Retina (tissue), 1 donor: ENCODE measurements around the gene PTPRN2.
"Not testable (repeated sequence)": the region's sequence is repeated elsewhere in the genome, so short reads cannot be mapped to it uniquely, and the experiment has no call there.

Experiments
- DNase-seq: peaks from one replicate; pipeline ENCODE4 v3.0.0-alpha.2; 2016

PTPRN2 gene

GRCh38 chr7:157792241-157793086, 795.2 kb downstream of the PTPRN2 start:
- DNase-seq: no peak

GRCh38 chr7:157791666-157792065, 796.0 kb downstream of the PTPRN2 start:
- DNase-seq: no peak

DNA sequence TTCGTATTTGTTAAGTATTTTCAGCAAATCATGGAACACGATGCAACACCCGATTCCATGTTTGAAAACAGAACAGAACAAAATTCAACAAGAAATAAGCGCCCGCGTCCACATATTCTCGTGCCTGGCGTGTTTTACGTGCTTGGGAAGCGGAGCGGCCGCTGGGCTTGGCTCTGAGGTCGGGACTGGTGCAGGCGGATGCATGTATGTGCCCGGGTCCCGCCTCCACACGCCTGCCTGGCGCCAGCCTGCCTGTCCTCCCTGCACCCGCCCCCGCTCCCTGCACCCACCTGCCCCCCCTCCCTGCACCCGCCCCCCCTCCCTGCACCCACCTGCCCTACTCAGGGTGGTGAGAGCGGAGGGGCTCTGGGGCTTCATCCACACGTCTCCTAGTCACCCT, 796.4 kb downstream of the PTPRN2 start:
- DNase-seq: no peak

DNA sequence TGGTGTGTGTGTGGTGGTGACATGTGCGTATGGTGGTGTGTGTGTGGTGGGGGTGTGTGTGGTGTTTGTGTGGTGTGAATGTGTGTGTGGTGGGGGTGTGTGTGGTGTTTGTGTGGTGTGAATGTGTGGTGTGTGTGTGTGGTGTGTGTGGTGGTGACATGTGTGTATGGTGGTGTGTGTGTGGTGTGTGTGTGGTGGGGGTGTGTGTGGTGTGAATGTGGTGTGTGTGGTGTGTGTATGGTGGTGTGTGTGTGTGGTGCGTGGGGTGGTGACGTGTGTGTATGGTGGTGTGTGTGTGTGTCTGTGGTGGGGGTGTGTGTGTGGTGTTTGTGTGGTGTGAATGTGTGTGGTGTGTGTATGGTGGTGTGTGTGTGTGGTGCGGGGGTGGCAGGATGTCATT, 797.7 kb downstream of the PTPRN2 start:
- no peak for DNase-seq

GRCh38 chr7:157789094-157789493, 798.5 kb downstream of the PTPRN2 start:
- DNase-seq: no peak

GRCh38 chr7:157788573-157788972, 799.0 kb downstream of the PTPRN2 start:
- no peak for DNase-seq

GRCh38 chr7:157787275-157787701, 800.3 kb downstream of the PTPRN2 start:
- DNase-seq: no peak

DNA sequence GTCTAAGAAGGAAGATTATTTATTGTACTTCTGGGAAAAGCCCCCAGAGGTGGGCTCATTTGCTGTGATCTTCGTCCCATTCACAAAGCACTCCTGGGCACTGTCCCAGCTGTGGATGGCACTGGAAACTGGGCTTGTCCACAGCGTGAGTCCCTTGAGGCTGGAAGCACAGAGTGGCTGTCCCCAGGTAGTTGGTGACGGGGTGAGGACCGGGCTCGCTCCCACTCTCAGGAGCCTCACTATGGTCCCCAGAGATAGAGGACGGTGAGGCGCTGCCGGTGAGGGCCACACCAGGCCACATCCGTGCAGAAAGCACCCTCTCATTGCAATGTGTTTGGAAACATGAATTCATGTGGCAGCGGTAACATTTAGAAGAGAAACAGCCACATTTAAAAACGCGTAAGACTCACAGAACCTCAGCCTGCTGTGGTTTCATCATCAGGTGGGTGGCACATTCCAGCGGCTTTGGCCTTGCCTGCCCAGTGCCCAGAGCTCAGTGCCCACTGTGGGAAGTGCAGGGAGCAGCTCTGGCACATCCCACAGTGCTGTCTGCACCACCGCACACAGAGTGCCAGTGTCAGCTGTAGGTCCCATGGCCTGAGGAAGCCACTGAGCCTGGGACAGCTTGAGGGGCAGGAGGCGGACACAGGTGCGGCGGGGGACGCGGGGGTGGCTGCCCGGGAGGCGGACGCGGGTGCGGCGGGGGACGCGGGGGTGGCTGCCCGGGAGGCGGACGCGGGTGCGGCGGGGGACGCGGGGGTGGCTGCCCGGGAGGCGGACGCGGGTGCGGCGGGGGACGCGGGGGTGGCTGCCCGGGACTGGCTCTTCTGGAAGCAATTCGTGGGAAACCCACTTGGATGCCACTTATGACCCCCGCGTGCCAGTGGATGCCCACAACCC, 801.0 kb downstream of the PTPRN2 start:
- DNase-seq: no peak

DNA sequence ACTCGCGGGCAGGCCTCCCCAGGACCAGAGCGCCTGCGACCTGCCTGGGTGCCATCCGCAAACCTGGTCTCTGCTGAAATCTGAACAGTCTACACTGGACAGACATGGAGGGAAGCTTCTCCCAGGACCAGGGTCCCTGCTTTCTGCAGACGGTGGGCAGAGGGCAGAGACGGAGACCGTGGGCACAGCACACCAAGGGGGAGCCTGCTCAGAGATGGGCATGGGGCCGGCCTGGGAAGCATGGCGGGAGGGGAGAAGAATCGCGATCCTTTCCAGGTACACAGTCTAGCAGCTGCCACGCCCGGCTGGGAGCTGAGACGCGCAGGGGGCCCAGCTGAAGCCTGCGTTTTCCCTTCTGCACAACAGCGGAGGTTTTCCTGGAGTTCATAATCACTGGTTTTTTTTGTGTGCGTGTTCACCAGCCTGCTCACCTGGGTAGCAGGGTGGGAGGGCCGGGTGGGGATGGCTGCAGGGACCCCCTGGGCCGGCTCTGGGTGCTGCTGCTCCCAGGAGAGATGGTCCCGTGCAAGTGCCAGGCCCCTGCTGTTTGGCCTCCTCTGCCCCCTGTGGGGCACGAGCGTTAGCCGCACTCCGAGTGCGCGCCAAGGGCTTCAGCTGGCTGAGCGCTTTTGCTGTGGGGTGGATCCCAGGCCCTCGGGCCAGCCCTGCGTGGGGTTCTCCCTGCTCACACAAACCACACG, 802.0 kb downstream of the PTPRN2 start:
- DNase-seq: no peak

DNA sequence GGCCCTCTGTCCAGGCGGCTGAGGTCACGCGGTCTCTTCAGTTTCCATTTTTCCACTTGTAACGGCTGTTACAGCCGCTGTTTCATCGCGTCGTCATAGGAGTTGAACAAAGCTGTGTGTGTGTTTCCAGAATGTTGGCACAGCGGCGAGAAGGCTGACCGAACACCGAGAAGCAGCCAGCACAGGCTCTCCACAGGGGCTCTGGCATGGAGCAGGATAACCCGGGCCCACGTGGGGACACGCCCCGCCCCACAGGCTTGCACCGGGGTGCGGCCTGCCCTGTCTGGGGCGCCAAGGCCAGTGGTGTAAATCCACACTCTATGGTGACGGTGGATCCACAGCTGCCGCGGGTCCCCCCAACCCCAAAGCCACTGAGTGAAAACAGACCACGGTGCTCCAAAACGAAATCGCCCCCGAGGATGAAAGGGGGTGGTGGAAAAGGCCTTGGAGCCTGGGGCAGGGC, 802.6 kb downstream of the PTPRN2 start:
- DNase-seq: peak; percentile 36

GRCh38 chr7:157784041-157784835, 803.4 kb downstream of the PTPRN2 start:
- DNase-seq: peak; percentile 32

GRCh38 chr7:157782041-157782440, 805.6 kb downstream of the PTPRN2 start:
- no peak for DNase-seq

DNA sequence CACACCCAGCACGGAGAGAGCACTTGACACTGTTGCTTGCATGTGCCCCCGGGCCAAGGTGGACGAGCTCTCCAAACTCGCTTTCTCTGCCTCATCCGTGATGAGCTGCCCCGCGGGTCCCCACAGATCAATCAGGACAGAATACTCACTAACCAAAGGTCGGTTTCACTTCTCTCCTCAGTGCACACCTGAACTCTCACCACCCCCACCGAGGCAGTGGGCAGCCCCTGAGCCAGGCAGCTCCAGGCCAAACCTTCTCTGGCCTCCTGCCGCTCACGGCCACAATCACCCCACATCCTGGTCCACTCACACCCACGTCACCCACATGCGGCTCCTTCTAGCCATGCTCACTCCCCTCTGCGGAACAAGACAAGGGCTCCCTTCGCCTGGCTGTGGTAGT, 806.9 kb downstream of the PTPRN2 start:
- DNase-seq: no peak

- DNase-seq: no peak
Observed at GRCh38 chr7:157780312-157780711, 807.3 kb downstream of the PTPRN2 start.

GRCh38 chr7:157779206-157779605, 808.4 kb downstream of the PTPRN2 start:
- DNase-seq: no peak

- not testable (repeated sequence) for DNase-seq
Observed at GRCh38 chr7:157777194-157777762, 810.3 kb downstream of the PTPRN2 start.

GRCh38 chr7:157775560-157776332, 811.9 kb downstream of the PTPRN2 start:
- DNase-seq: no peak

- no peak for DNase-seq
Observed at GRCh38 chr7:157775021-157775559, 812.5 kb downstream of the PTPRN2 start.

DNA sequence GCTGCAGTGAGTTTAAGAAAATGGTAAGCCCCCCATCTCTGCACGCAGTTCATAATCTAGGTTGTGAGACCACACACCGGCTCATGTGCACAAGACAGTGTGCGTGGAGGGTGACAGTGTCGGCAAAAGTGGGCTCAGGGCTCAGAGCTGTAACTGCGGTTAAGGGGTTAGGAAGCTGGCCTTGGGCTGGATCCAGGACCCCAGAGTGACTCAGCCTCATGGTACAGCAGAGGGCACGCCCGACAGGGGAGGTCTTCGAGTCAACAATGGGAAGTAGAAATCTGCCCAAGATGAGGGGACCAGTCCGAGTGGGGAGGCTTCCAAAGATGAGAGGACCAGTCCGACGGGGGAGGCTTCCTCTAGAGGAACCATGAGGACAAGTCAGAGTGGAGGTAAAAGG, 813.1 kb downstream of the PTPRN2 start:
- no peak for DNase-seq

- DNase-seq: no peak
Observed at GRCh38 chr7:157773361-157773760, 814.3 kb downstream of the PTPRN2 start.
